Measurements from ENCODE around the gene TUBG1. TPM values are rescaled to one million over a fixed set of nuclear protein-coding genes. Genes with fewer than 3 reads are reported as not detected.
"Not testable (repeated sequence)": the region's sequence is repeated elsewhere in the genome, so short reads cannot be mapped to it uniquely, and the experiment has no call there.

The TUBG1 gene
- total and polyA plus RNA-seq, 9 of the 15 experiments (the other 6 are each of a cell fraction or from before 2014, with no cell fraction given), result 33.1 to 147 (median 66.0) TPM

DNA sequence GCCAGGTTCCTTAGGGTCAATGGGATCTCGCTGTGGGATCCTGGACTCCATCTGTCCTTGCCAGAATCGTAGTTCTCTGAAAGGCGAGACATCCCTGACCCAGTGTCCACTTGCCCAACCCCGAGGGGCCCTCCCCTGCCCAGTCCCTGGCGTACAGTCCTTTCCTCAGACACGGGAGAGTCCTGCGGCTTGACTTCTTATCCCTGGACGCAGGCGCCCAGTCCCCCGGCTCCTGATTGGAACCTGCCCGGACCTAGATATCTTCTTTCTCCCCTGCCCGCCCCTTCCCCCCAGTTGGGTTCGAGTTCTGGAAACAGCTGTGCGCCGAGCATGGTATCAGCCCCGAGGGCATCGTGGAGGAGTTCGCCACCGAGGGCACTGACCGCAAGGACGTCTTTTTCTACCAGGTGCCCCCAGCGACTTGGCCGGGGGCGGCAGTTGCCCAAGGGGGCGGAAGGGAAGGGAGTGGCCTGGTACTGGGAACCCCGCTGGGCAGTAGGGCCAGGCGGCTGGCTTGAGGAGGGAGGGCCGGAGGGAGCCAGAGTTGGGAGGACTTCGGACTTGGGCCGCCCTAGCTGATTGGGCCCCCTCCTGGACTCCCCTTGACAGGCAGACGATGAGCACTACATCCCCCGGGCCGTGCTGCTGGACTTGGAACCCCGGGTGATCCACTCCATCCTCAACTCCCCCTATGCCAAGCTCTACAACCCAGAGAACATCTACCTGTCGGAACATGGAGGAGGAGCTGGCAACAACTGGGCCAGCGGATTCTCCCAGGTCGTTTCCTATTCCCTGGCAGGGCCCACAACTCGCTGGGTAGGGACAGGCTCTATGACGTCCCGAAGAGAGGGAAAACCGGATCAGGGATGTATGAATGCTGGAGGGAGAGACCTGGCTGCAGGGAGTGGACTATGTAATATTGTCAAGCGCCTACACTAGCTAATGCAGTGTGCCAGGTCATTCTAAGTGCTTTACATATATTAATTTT lies 625 bp downstream of the TUBG1 start:
- CTCF ChIA-PET (ENCODE audit: low intra/inter-chr PET ratio); H4K20me1 ChIP-seq (replicated peaks; ENCODE audit: control insufficient read depth, insufficient read depth, low read length); in situ Hi-C loops (cut with MboI); H3K27me3 ChIP-seq (ENCODE audit: control insufficient read depth in 2 of 2, insufficient read depth in 2 of 2, low read length in 2 of 2); H3K9me3 ChIP-seq (replicated peaks; ENCODE audit: control insufficient read depth, insufficient read depth, low read depth, low read length); H3K9me1 ChIP-seq (ENCODE audit: control insufficient read depth, insufficient read depth, low read length); TF ChIP-seq ATF1 (CRISPR knock-in tag; IDR thresholded peaks at IDR 0.05); CREB1 (IDR thresholded peaks at IDR 0.05): not testable (repeated sequence)
- WGBS (ENCODE audit: insufficient coverage, low coverage, missing lambda C conversion rate), result 21% methylated on average over 24 of the region's 42 CpGs
- H3K9ac ChIP-seq (ENCODE audit: insufficient read depth in 1 of 2, low read depth in 2 of 2, low read length in 2 of 2), result peak overlapping the region; percentile 89 to 92
- H3K79me2 ChIP-seq (ENCODE audit: control insufficient read depth, insufficient read depth, low read length), result peaks cover 50% of the 10 kb centered on the region
- FAIRE-seq (peak; percentile 78), ATAC-seq (peak; percentile 33), DNase-seq (ENCODE audit: extremely low read depth in 1 of 4, low spot score in 3 of 4) (peak; percentile 55 to 62 (median 60))
- peak overlapping the region; percentile 92 for H3K4me2 ChIP-seq (ENCODE audit: insufficient read depth, low read length)
- H3K4me3 ChIP-seq, result peak overlapping the region; percentile 95
- H3K27ac ChIP-seq (ENCODE audit: extremely low read depth, low read depth, low read length), result peak overlapping the region; percentile 82
- BruUV-seq (replicated peaks), result TSS peak; percentile 70
- POLR2A ChIA-PET, result interaction anchor here (0.6 to 2.8 kb wide), 13 partner anchors 9 to 827 kb away, joined by 3 to 31 read pairs (median 4); no protein-coding TSS in a partner anchor
- H3K4me1 ChIP-seq (replicated peaks in 1 of 2; ENCODE audit: control insufficient read depth in 2 of 2, insufficient read depth in 2 of 2, low read length in 2 of 2), result peaks cover 16 to 21% of the 10 kb centered on the region in 2 experiments; a peak in 4 of 5 replicates
- intact Hi-C loops (cut with micrococcal nuclease), result loop anchor here (5.0 kb wide), 1 partner anchor 67 kb away; the partner anchor contains the start of gene PLEKHH3
- peak overlapping the region; percentile 84 for H2AFZ ChIP-seq (ENCODE audit: low read depth, low read length)
- H3K36me3 ChIP-seq (ENCODE audit: control insufficient read depth, insufficient read depth, low read length), result peaks cover 44% of the 10 kb centered on the region
- 0 out of 2 replicates have a peak, but pooled peaks have one; percentile 9 for TF ChIP-seq ATF1 (tag; IDR thresholded peaks at IDR 0.05)
- TF ChIP-seq HDAC1 (IDR thresholded peaks at IDR 0.05), result peak in 1 of 2 experiments; percentile 67; a peak in 1 of 4 replicates
- TF ChIP-seq CREB1 (CRISPR knock-in tag; IDR thresholded peaks at IDR 0.05), result 0 out of 2 replicates have a peak, but pooled peaks have one; percentile 16
- TF ChIP-seq DACH1 (IDR thresholded peaks at IDR 0.05; ENCODE audit: partially characterized antibody), result peak; percentile 17
- peak; percentile 33 for TF ChIP-seq POU5F1 (IDR thresholded peaks at IDR 0.05; ENCODE audit: borderline replicate concordance, low read depth, low read length, partially characterized antibody)
- TF ChIP-seq CBFA2T3 (IDR thresholded peaks at IDR 0.05), result peak; percentile 73
- TF ChIP-seq, protein P1, sequence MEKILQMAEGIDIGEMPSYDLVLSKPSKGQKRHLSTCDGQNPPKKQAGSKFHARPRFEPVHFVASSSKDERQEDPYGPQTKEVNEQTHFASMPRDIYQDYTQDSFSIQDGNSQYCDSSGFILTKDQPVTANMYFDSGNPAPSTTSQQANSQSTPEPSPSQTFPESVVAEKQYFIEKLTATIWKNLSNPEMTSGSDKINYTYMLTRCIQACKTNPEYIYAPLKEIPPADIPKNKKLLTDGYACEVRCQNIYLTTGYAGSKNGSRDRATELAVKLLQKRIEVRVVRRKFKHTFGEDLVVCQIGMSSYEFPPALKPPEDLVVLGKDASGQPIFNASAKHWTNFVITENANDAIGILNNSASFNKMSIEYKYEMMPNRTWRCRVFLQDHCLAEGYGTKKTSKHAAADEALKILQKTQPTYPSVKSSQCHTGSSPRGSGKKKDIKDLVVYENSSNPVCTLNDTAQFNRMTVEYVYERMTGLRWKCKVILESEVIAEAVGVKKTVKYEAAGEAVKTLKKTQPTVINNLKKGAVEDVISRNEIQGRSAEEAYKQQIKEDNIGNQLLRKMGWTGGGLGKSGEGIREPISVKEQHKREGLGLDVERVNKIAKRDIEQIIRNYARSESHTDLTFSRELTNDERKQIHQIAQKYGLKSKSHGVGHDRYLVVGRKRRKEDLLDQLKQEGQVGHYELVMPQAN (IDR thresholded peaks at IDR 0.05; ENCODE audit: borderline replicate concordance), result 0 out of 2 replicates have a peak, but pooled peaks have one; percentile 41
- peak; percentile 36 for TF ChIP-seq SAP30 (IDR thresholded peaks at IDR 0.05; ENCODE audit: borderline replicate concordance, insufficient read depth, low read depth, low read length, poor library complexity, severe bottlenecking)
- peak; percentile 59 for TF ChIP-seq ARID1B (IDR thresholded peaks at IDR 0.05)
- TF ChIP-seq TAF1 (IDR thresholded peaks at IDR 0.05; ENCODE audit: control insufficient read depth, extremely low read depth, insufficient read depth, low read length, severe bottlenecking), result peak; percentile 11
- TF ChIP-seq, protein P2, sequence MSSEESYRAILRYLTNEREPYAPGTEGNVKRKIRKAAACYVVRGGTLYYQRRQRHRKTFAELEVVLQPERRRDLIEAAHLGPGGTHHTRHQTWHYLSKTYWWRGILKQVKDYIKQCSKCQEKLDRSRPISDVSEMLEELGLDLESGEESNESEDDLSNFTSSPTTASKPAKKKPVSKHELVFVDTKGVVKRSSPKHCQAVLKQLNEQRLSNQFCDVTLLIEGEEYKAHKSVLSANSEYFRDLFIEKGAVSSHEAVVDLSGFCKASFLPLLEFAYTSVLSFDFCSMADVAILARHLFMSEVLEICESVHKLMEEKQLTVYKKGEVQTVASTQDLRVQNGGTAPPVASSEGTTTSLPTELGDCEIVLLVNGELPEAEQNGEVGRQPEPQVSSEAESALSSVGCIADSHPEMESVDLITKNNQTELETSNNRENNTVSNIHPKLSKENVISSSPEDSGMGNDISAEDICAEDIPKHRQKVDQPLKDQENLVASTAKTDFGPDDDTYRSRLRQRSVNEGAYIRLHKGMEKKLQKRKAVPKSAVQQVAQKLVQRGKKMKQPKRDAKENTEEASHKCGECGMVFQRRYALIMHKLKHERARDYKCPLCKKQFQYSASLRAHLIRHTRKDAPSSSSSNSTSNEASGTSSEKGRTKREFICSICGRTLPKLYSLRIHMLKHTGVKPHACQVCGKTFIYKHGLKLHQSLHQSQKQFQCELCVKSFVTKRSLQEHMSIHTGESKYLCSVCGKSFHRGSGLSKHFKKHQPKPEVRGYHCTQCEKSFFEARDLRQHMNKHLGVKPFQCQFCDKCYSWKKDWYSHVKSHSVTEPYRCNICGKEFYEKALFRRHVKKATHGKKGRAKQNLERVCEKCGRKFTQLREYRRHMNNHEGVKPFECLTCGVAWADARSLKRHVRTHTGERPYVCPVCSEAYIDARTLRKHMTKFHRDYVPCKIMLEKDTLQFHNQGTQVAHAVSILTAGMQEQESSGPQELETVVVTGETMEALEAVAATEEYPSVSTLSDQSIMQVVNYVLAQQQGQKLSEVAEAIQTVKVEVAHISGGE (CRISPR knock-in tag; IDR thresholded peaks at IDR 0.05), result peak in 1 of 3 experiments; percentile 16; a peak in 1 of 6 replicates
- TF ChIP-seq HDAC2 (IDR thresholded peaks at IDR 0.05), result 0 out of 2 replicates have a peak, but pooled peaks have one; percentile 26
- TF ChIP-seq EGR1 (conservative IDR thresholded peaks at IDR 0.05), result peak; percentile 45; the same call in 1 of the 2 replicates
